Ovary (tissue), 9 donors: Measurements from ENCODE around the gene GPC6. TPM values are rescaled to one million over a fixed set of nuclear protein-coding genes. Genes with fewer than 3 reads are reported as not detected.

Experiments used
- DNase-seq, 5 donors: peaks; one replicate each; pipeline ENCODE4 v3.0.0-alpha.2; 2019 to 2020
- H3K27ac ChIP-seq, 2 donors: fragments of 200-600 bp; one replicate each; pipeline versions ENCODE4 v1.5.1 to v1.8.0; 2019 to 2022
- H3K27me3 ChIP-seq: fragments of 200-600 bp; one replicate; pipeline ENCODE4 v1.8.0; 2022
- H3K36me3 ChIP-seq: fragments of 200-600 bp; sonication (generic); one replicate; pipeline ENCODE4 v1.5.1; 2019
- H3K4me1 ChIP-seq: one replicate; pipeline ENCODE4 v1.8.1; 2013; ENCODE audit warnings: mild to moderate bottlenecking, moderate library complexity; ENCODE audit not compliant: insufficient read depth
- H3K4me3 ChIP-seq: fragments of 200-600 bp; sonication (generic); one replicate; pipeline ENCODE4 v1.5.1; 2017
- H3K9me3 ChIP-seq, 2 donors: fragments of 200-600 bp in 1 of 2; sonication (generic) in 1 of 2; one replicate each; pipeline versions ENCODE4 v1.5.1 to v1.8.1; 2013 to 2019; ENCODE audit warnings: mild to moderate bottlenecking in 1 of 2, moderate library complexity in 1 of 2
- EP300 ChIP-seq: sonication (generic); formaldehyde crosslinking; IDR thresholded peaks from one replicate; pipeline ENCODE4 v1.6.1; 2017; ENCODE audit warnings: antibody characterized with exemption
- POLR2A ChIP-seq: fragments of 450-650 bp; IDR thresholded peaks from one replicate; pipeline ENCODE4 v1.6.1; 2017; ENCODE audit warnings: antibody characterized with exemption, mild to moderate bottlenecking, moderate library complexity
- WGBS, 3 donors: extraction: QIAGEN DNeasy Blood & Tissue Kit in 1 of 3; methylation state at CpG; one replicate each; pipeline versions ENCODE4 v1.1.5 to v1.1.7; 2013 to 2017; 5-methylcytosine and 5-hydroxymethylcytosine counted together
- intact Hi-C, 4 donors: fragments of 100-400 bp; cut with DNase I; formaldehyde crosslinking; loops; one replicate each; pipeline versions ENCODE4 v1.11.0 to v1.15.1; 2022 to 2023
- polyA plus RNA-seq, 2 donors: library from polyadenylated mRNA; stranded (reverse); fragments of 200-250 nt in 1 of 2; fragments of 350-450 nt in 1 of 2; fragmentation: Illumina TruSeq in 1 of 2; extraction: RNeasy Lipid Tissue Mini Kit (QIAGEN cat#74804) in 1 of 2; gene quantifications; one replicate each; pipeline ENCODE4 v1.2.3, GENCODE V29; 2013 to 2014
- total RNA-seq, 7 donors: library from RNA; depleted of rRNA in 2 of 7; stranded (reverse); fragments of >200 nt in 2 of 7; fragmentation: NEBNext Ultra II Directional in 3 of 7; extraction: Animal tissue kit (Norgen Biotek cat#: 25700) in 3 of 7; gene quantifications; one replicate each; pipeline versions ENCODE4 v1.1.0 to v1.2.4, GENCODE V29; 2016 to 2023
- TF ChIP-seq, protein P1 (sequence below), 3 donors: fragments of 450-650 bp in 2 of 3; fragments of 200-600 bp in 1 of 3; IDR thresholded peaks; one replicate each; pipeline versions ENCODE4 v1.5.1 to v1.8.0; 2016 to 2022; ENCODE audit warnings: antibody characterized with exemption in 3 of 3, mild to moderate bottlenecking in 1 of 3
- donor health status: DM: no; HTN: no; CAD: no; lungs with moderate emphysema.
- donor health status: DM: no; HTN: no; CAD: no.
- donor health status: Bipolar disorder and iron deficiency.
- donor health status: DM: yes; HTN: yes; CAD: no.
- donor health status: DM: no; HTN: no; CAD: no.
- donor health status: DM: yes; HTN: yes; CAD: no.

GPC6 gene
- total and polyA plus RNA-seq, 9 donors: 4.3 to 22.3 (median 17.9) TPM

DNA sequence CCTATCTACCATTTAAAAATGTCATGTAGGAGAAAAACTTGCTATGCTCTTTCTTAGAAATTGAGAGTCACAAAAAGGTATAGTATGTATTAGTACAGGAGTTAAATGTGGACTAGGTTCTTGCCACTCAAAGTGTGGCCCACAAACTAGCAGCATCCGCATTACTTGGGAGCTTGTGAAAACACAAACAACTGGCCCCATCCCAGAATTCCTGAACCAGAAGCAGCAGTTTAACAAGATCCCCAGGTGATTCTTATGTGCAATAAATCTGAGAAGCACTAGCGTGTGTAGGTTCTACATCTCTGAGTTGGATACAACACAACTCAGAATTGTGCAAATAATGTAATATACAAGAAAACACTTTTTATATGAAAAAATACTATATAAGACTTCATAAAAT, 927.0 kb downstream of the GPC6 start:
- no peaks in the 10 kb centered on the region for H3K9me3 ChIP-seq
- no peak overlapping the region for H3K27ac ChIP-seq
- H3K36me3 ChIP-seq: no peaks in the 10 kb centered on the region
- peaks cover 3% of the 10 kb centered on the region for H3K4me1 ChIP-seq
- WGBS, 3 donors: 96 to 99% (median 98%) methylated on average over 2 of the region's 2 CpGs
- TF ChIP-seq EP300: no peak
- TF ChIP-seq, protein P1, sequence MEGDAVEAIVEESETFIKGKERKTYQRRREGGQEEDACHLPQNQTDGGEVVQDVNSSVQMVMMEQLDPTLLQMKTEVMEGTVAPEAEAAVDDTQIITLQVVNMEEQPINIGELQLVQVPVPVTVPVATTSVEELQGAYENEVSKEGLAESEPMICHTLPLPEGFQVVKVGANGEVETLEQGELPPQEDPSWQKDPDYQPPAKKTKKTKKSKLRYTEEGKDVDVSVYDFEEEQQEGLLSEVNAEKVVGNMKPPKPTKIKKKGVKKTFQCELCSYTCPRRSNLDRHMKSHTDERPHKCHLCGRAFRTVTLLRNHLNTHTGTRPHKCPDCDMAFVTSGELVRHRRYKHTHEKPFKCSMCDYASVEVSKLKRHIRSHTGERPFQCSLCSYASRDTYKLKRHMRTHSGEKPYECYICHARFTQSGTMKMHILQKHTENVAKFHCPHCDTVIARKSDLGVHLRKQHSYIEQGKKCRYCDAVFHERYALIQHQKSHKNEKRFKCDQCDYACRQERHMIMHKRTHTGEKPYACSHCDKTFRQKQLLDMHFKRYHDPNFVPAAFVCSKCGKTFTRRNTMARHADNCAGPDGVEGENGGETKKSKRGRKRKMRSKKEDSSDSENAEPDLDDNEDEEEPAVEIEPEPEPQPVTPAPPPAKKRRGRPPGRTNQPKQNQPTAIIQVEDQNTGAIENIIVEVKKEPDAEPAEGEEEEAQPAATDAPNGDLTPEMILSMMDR (IDR thresholded peaks at IDR 0.05): no peak
- no peak for TF ChIP-seq POLR2A
- no peaks in the 10 kb centered on the region for H3K27me3 ChIP-seq
- DNase-seq: no peak
- intact Hi-C loops: no loop called here
- H3K4me3 ChIP-seq: no peak overlapping the region

DNA sequence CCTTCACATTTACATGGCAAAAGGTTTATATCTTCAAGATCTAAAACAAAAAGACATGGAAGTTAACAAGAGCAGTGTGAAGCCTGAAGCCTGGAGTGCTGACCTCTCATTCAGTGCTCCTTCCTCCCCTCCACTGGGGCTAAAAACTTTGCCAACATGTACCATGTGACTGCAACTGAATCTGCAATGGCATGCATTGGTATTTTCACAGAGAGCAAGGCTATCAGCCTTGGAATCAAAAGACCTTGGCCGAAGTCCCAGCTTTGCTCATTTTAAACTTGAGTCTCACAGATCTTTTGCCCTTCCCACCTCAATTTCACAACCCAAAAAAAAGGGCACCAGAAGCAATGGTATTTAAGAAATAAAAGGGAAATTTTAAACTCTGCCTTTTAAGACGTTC, 927.8 kb downstream of the GPC6 start:
- intact Hi-C loops: no loop called here
- Histone ChIP-seq H3K9me3 (no peaks in the 10 kb centered on the region), H3K4me1 (peaks cover 3% of the 10 kb centered on the region), H3K4me3 (no peak overlapping the region), H3K36me3 (no peaks in the 10 kb centered on the region), H3K27ac (no peak overlapping the region), H3K27me3 (no peaks in the 10 kb centered on the region)
- TF ChIP-seq EP300: no peak
- TF ChIP-seq, protein P1 (IDR thresholded peaks at IDR 0.05): no peak
- TF ChIP-seq POLR2A: no peak
- DNase-seq: no peak
- WGBS, 3 donors: 68 to 76% (median 73%) methylated on average over 2 of the region's 2 CpGs

DNA sequence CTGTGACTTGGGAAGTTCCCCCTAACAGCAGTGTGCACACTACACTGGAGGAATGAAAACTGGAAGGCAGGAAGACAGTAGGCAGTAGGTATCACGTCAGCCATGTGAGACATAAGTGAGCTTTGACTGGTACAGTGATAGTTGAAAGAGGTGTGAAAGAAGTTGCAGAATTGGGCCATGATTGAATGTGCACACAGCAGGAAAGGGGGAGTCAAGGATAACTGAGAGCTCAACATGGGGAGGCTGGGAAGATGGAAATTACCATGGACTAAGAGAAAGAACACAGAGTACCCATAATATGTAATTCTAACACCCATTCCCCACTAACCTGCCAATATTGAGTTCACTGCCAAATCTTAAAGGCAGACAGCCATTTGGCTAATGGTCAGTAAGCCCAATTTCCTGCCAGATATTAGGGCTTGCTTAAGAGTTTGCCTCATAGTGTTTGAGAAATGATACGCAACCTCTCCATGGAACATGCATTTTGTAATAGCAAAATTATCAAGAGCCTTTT, 931.2 kb downstream of the GPC6 start:
- peaks cover 3% of the 10 kb centered on the region for H3K4me1 ChIP-seq
- WGBS, 3 donors: 46 to 53% (median 50%) methylated on average over 2 of the region's 2 CpGs
- peak; percentile 30 for TF ChIP-seq EP300
- TF ChIP-seq, protein P1 (IDR thresholded peaks at IDR 0.05): no peak
- TF ChIP-seq POLR2A: no peak
- H3K36me3 ChIP-seq: no peaks in the 10 kb centered on the region
- H3K27ac ChIP-seq: no peak overlapping the region
- H3K4me3 ChIP-seq: no peak overlapping the region
- no peaks in the 10 kb centered on the region for H3K9me3 ChIP-seq
- H3K27me3 ChIP-seq: no peaks in the 10 kb centered on the region
- peak in 3 of 5 donors; percentile 15 to 48 (median 34) for DNase-seq
- intact Hi-C loops: loop anchor here in 1 of 4 donors (5.0 kb wide), 1 partner anchor 1830 kb away; no protein-coding TSS in a partner anchor

DNA sequence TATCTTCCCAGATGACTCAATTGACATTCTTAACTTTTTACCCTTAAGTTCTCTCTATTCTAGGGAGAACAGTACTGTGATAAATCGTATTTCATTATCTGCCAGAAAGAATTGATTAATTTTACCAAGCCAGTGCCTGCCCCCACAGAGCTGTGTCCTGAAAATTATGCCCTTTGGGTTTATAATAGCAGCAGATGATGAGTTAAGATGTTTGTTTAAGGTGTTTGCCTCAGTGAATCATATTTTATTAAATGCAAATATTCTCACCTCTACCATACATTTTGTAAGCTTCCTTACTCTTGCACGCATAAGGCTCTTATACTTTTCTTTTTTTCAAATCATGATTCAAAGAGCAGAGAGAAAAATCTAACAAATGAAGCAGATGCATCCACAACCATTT, 934.3 kb downstream of the GPC6 start:
- no peak for DNase-seq
- intact Hi-C loops: no loop called here
- H3K27me3 ChIP-seq: no peaks in the 10 kb centered on the region
- H3K9me3 ChIP-seq: no peaks in the 10 kb centered on the region
- H3K36me3 ChIP-seq: no peaks in the 10 kb centered on the region
- no peak overlapping the region for H3K4me3 ChIP-seq
- no peak overlapping the region for H3K27ac ChIP-seq
- peaks cover 3% of the 10 kb centered on the region for H3K4me1 ChIP-seq
- 82 to 88% (median 88%) methylated on average over 2 of the region's 2 CpGs for WGBS, 3 donors
- TF ChIP-seq, protein P1 (IDR thresholded peaks at IDR 0.05): no peak
- no peak for TF ChIP-seq EP300
- no peak for TF ChIP-seq POLR2A
